ENCODE results near the gene FGF2. TPM values are rescaled to one million over a fixed set of nuclear protein-coding genes. Genes with fewer than 3 reads are reported as not detected.

The FGF2 gene
- total RNA-seq, 1 experiment from 2014 or later, result 13.0 TPM

- ChIA-PET CTCF (no interaction called here), POLR2A (ENCODE audit: low non-redundant PET) (no interaction called here)
- H3K4me3 ChIP-seq (ENCODE audit: low read depth, low read length, poor library complexity, severe bottlenecking), result no peak overlapping the region
- no peaks in the 10 kb centered on the region for H3K27me3 ChIP-seq (replicated peaks; ENCODE audit: insufficient read depth, low read depth, low read length, poor library complexity)
- intact Hi-C loops (cut with micrococcal nuclease; ENCODE audit: unreplicated experiment), result no loop called here
- BruUV-seq (replicated peaks), result no TSS peak
- H3K9me3 ChIP-seq (ENCODE audit: low read depth, low read length, poor library complexity, severe bottlenecking), result no peaks in the 10 kb centered on the region
- no peaks in the 10 kb centered on the region for H3K36me3 ChIP-seq (ENCODE audit: insufficient read depth, low read length, poor library complexity, severe bottlenecking)
- H3K27ac ChIP-seq (ENCODE audit: low read depth, low read length, poor library complexity, severe bottlenecking), result peak overlapping the region; percentile 10
- peak; percentile 27 for DNase-seq (ENCODE audit: low spot score)
- TF ChIP-seq, protein P1, sequence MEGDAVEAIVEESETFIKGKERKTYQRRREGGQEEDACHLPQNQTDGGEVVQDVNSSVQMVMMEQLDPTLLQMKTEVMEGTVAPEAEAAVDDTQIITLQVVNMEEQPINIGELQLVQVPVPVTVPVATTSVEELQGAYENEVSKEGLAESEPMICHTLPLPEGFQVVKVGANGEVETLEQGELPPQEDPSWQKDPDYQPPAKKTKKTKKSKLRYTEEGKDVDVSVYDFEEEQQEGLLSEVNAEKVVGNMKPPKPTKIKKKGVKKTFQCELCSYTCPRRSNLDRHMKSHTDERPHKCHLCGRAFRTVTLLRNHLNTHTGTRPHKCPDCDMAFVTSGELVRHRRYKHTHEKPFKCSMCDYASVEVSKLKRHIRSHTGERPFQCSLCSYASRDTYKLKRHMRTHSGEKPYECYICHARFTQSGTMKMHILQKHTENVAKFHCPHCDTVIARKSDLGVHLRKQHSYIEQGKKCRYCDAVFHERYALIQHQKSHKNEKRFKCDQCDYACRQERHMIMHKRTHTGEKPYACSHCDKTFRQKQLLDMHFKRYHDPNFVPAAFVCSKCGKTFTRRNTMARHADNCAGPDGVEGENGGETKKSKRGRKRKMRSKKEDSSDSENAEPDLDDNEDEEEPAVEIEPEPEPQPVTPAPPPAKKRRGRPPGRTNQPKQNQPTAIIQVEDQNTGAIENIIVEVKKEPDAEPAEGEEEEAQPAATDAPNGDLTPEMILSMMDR (conservative IDR thresholded peaks at IDR 0.05; ENCODE audit: low read depth, low read length), result no peak
- no peak for TF ChIP-seq EZH2 (IDR thresholded peaks at IDR 0.05; ENCODE audit: borderline replicate concordance, low read depth, low read length, poor library complexity, severe bottlenecking)
- peaks cover 30% of the 10 kb centered on the region for H3K4me1 ChIP-seq (ENCODE audit: insufficient read depth, low read length, poor library complexity, severe bottlenecking)
Measured at GRCh38 chr4:122854447-122855352, 28.1 kb downstream of the FGF2 start.

DNA sequence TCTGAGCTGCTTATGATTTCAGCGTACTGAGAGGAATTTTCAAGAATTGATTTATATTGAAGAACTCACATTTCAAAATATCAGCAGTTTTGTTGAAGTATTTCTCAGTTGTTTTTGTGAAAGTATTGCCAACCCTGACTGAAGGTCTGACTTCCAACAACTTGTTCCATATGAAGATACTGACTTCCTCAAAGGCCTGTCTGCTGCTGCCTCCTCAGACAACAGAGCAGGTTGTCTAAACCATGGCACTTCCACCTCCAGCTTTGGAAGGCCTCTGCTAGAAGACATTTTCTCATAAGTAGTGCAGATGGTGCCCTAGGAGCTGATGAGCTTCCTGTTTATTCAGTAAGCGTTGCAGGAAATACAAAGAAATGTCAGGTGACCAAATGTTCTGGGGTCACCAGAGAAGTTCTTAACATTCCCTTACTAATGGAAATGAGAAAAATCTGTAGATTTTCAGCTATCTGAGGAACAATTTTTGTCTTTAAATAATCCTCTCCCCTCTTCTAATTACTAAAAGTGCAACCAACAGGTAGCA lies 28.8 kb downstream of the FGF2 start:
- TF ChIP-seq, protein P1 (conservative IDR thresholded peaks at IDR 0.05; ENCODE audit: low read depth, low read length), result no peak
- TF ChIP-seq EZH2 (IDR thresholded peaks at IDR 0.05; ENCODE audit: borderline replicate concordance, low read depth, low read length, poor library complexity, severe bottlenecking), result no peak
- POLR2A ChIA-PET (ENCODE audit: low non-redundant PET), result no interaction called here
- BruUV-seq (replicated peaks), result no TSS peak

DNA sequence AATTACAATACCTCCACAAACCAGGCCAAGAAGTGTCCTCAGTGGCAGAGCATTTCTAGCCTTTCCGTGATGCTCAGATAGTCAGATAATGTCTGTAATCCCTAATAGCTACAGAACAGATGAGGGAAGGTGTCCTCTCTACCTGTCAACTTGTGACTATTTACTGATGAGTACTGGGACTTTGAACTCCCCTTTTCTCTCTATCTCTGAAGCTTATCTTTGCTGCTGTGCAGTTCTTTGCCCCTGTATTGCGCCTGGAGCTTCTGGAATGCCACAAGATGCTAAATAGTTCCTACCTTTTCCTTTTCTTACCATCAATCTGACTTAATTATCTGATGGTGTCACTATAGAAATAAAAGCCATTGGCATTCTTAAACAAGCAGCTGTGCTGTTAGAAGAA lies 30.5 kb downstream of the FGF2 start:
- Histone ChIP-seq H3K9me3 (ENCODE audit: low read depth, low read length, poor library complexity, severe bottlenecking) (no peaks in the 10 kb centered on the region), H3K27ac (ENCODE audit: low read depth, low read length, poor library complexity, severe bottlenecking) (no peak overlapping the region), H3K4me1 (ENCODE audit: insufficient read depth, low read length, poor library complexity, severe bottlenecking) (peaks cover 30% of the 10 kb centered on the region), H3K4me3 (ENCODE audit: low read depth, low read length, poor library complexity, severe bottlenecking) (no peak overlapping the region), H3K36me3 (ENCODE audit: insufficient read depth, low read length, poor library complexity, severe bottlenecking) (no peaks in the 10 kb centered on the region), H3K27me3 (replicated peaks; ENCODE audit: insufficient read depth, low read depth, low read length, poor library complexity) (no peaks in the 10 kb centered on the region)
- CTCF ChIA-PET, result no interaction called here
- no TSS peak for BruUV-seq (replicated peaks)
- TF ChIP-seq, protein P1 (conservative IDR thresholded peaks at IDR 0.05; ENCODE audit: low read depth, low read length), result no peak
- no peak for TF ChIP-seq EZH2 (IDR thresholded peaks at IDR 0.05; ENCODE audit: borderline replicate concordance, low read depth, low read length, poor library complexity, severe bottlenecking)
- intact Hi-C loops (cut with micrococcal nuclease; ENCODE audit: unreplicated experiment), result no loop called here
- no peak for DNase-seq (ENCODE audit: low spot score)
- POLR2A ChIA-PET (ENCODE audit: low non-redundant PET), result no interaction called here

More for the DNA sequence above, 28.8 kb downstream of the FGF2 start:
- Histone ChIP-seq H3K36me3 (ENCODE audit: insufficient read depth, low read length, poor library complexity, severe bottlenecking) (no peaks in the 10 kb centered on the region), H3K9me3 (ENCODE audit: low read depth, low read length, poor library complexity, severe bottlenecking) (no peaks in the 10 kb centered on the region), H3K4me1 (ENCODE audit: insufficient read depth, low read length, poor library complexity, severe bottlenecking) (peaks cover 30% of the 10 kb centered on the region), H3K27ac (ENCODE audit: low read depth, low read length, poor library complexity, severe bottlenecking) (peak overlapping the region; percentile 10), H3K4me3 (ENCODE audit: low read depth, low read length, poor library complexity, severe bottlenecking) (no peak overlapping the region), H3K27me3 (replicated peaks; ENCODE audit: insufficient read depth, low read depth, low read length, poor library complexity) (no peaks in the 10 kb centered on the region)
- intact Hi-C loops (cut with micrococcal nuclease; ENCODE audit: unreplicated experiment), result no loop called here
- CTCF ChIA-PET, result no interaction called here
- no peak for DNase-seq (ENCODE audit: low spot score)
